Natural killer cell (primary cell): ENCODE results near the gene OXSR1. TPM values are rescaled to one million over a fixed set of nuclear protein-coding genes. Genes with fewer than 3 reads are reported as not detected.

Experiments
- ATAC-seq, 3 donors: fragments of 150-1000 bp in 2 of 3; fragments of 200-7000 bp in 1 of 3; cut with Tn5 transposase; 1 replicate in 1 of 3; 2 replicates in 2 of 3; pipeline ENCODE4 v1.10.0; 2021; ENCODE audit warnings: mild to moderate bottlenecking in 2 of 3, moderate library complexity in 2 of 3
- DNase-seq, 2 donors: peaks; one replicate each; pipeline versions ENCODE4 v3.0.0 to v3.0.0-alpha.2; 2013 to 2021; ENCODE audit warnings: mixed read lengths in 1 of 2
- H3K27ac ChIP-seq: one replicate; pipeline ENCODE4 v1.5.1; 2013; ENCODE audit warnings: mild to moderate bottlenecking, low read length
- H3K27me3 ChIP-seq: one replicate; pipeline ENCODE4 v1.6.1; 2013; ENCODE audit warnings: low read length; ENCODE audit not compliant: control insufficient read depth, insufficient read depth
- H3K36me3 ChIP-seq: one replicate; pipeline ENCODE4 v1.6.1; 2013; ENCODE audit warnings: low read length; ENCODE audit not compliant: control insufficient read depth, insufficient read depth
- H3K4me1 ChIP-seq: one replicate; pipeline ENCODE4 v1.6.1; 2013; ENCODE audit warnings: low read length; ENCODE audit not compliant: control insufficient read depth, insufficient read depth
- H3K4me3 ChIP-seq: one replicate; pipeline ENCODE4 v1.5.1; 2013; ENCODE audit warnings: low read length
- H3K9me3 ChIP-seq: one replicate; pipeline ENCODE4 v1.6.1; 2013; ENCODE audit warnings: low read length; ENCODE audit not compliant: control insufficient read depth, insufficient read depth
- H3K27ac Mint-ChIP-seq, 2 donors: one replicate each; pipeline ENCODE4 v1.8.0; 2022; ENCODE audit warnings: mild to moderate bottlenecking in 2 of 2, mixed read lengths in 2 of 2, moderate library complexity in 1 of 2
- H3K27me3 Mint-ChIP-seq, 2 donors: one replicate each; pipeline ENCODE4 v1.8.0; 2022; ENCODE audit warnings: low read depth in 2 of 2, mixed read lengths in 2 of 2
- H3K36me3 Mint-ChIP-seq: one replicate; pipeline ENCODE4 v1.8.0; 2022; ENCODE audit warnings: mixed read lengths
- H3K4me1 Mint-ChIP-seq, 2 donors: one replicate each; pipeline ENCODE4 v1.8.0; 2022; ENCODE audit warnings: mixed read lengths in 2 of 2
- H3K4me3 Mint-ChIP-seq: one replicate; pipeline ENCODE4 v1.8.0; 2022; ENCODE audit warnings: mild to moderate bottlenecking, moderate library complexity, mixed read lengths
- H3K9me3 Mint-ChIP-seq, 2 donors: one replicate each; pipeline ENCODE4 v1.8.0; 2022; ENCODE audit warnings: mixed read lengths in 2 of 2
- CTCF ChIP-seq: fragments of 200-600 bp; IDR thresholded peaks from one replicate; pipeline ENCODE4 v1.8.0; 2022; ENCODE audit warnings: antibody characterized with exemption
- WGBS: methylation state at CpG from one replicate; pipeline ENCODE4 v1.1.7; 2013; ENCODE audit warnings: missing lambda C conversion rate; ENCODE audit not compliant: insufficient coverage; 5-methylcytosine and 5-hydroxymethylcytosine counted together
- intact Hi-C: fragments of 100-400 bp; cut with micrococcal nuclease; formaldehyde crosslinking; loops from one replicate; pipeline ENCODE4 v1.14.2; 2022
- total RNA-seq, 4 donors: library from RNA; stranded (reverse); fragments of 120-200 nt in 1 of 4; gene quantifications; one replicate each; pipeline versions ENCODE4 v1.2.3 to v1.2.4, GENCODE V29; 2013 to 2022

Gene OXSR1
- total RNA-seq, 3 donors from 2014 or later (not counting 1 experiment from before 2014, with no cell fraction given), result 37.2 to 46.1 (median 44.0) TPM

GRCh38 chr3:38142959-38143358, 22.4 kb upstream of the OXSR1 start:
- Mint-ChIP-seq H3K4me1 (peaks cover 33 to 35% of the 10 kb centered on the region in 2 donors), H3K27ac (no peak overlapping the region), H3K4me3 (no peak overlapping the region), H3K36me3 (peaks cover 11% of the 10 kb centered on the region), H3K27me3 (no peaks in the 10 kb centered on the region), H3K9me3 (peaks cover 2 to 9% of the 10 kb centered on the region in 2 donors)
- no peak for ATAC-seq
- Histone ChIP-seq H3K4me1 (peaks cover 33% of the 10 kb centered on the region), H3K36me3 (peaks cover 14% of the 10 kb centered on the region), H3K9me3 (peaks cover 4% of the 10 kb centered on the region), H3K27me3 (no peaks in the 10 kb centered on the region), H3K27ac (no peak overlapping the region), H3K4me3 (no peak overlapping the region)
- DNase-seq, result no peak
- no peak for TF ChIP-seq CTCF
- intact Hi-C loops, result no loop called here
- WGBS, result 100% methylated on average over 1 of the region's 1 CpG

- ATAC-seq (no peak), DNase-seq (no peak)
- H3K9me3 ChIP-seq, result peaks cover 4% of the 10 kb centered on the region
- H3K4me3 ChIP-seq, result no peak overlapping the region
- Mint-ChIP-seq H3K9me3 (peaks cover 2 to 9% of the 10 kb centered on the region in 2 donors), H3K27ac (no peak overlapping the region), H3K36me3 (peaks cover 11% of the 10 kb centered on the region), H3K27me3 (no peaks in the 10 kb centered on the region), H3K4me1 (peaks cover 27 to 29% of the 10 kb centered on the region in 2 donors), H3K4me3 (no peak overlapping the region)
- peaks cover 32% of the 10 kb centered on the region for H3K4me1 ChIP-seq
- intact Hi-C loops, result no loop called here
- no peaks in the 10 kb centered on the region for H3K27me3 ChIP-seq
- H3K27ac ChIP-seq, result no peak overlapping the region
- H3K36me3 ChIP-seq, result peaks cover 14% of the 10 kb centered on the region
- 80% methylated on average over 3 of the region's 3 CpGs for WGBS
- no peak for TF ChIP-seq CTCF
Measured at GRCh38 chr3:38143511-38143910, 21.8 kb upstream of the OXSR1 start.

GRCh38 chr3:38146504-38146903, 18.8 kb upstream of the OXSR1 start:
- no peaks in the 10 kb centered on the region for H3K27me3 Mint-ChIP-seq
- H3K36me3 Mint-ChIP-seq, result peaks cover 11% of the 10 kb centered on the region
- no peak overlapping the region for H3K4me3 Mint-ChIP-seq
- DNase-seq (no peak), ATAC-seq (no peak)
- no peak overlapping the region for H3K4me3 ChIP-seq
- no peaks in the 10 kb centered on the region for H3K27me3 ChIP-seq
- H3K9me3 Mint-ChIP-seq, result peaks cover 2 to 9% of the 10 kb centered on the region in 2 donors
- H3K27ac Mint-ChIP-seq, result no peak overlapping the region
- intact Hi-C loops, result no loop called here
- no peak overlapping the region for H3K27ac ChIP-seq
- TF ChIP-seq CTCF, result no peak
- H3K4me1 Mint-ChIP-seq, result peaks cover 4 to 8% of the 10 kb centered on the region in 2 donors
- H3K9me3 ChIP-seq, result peaks cover 4% of the 10 kb centered on the region
- no CpG with 5 or more reads among the region's 2 CpGs for WGBS
- H3K36me3 ChIP-seq, result peaks cover 6% of the 10 kb centered on the region
- H3K4me1 ChIP-seq, result peaks cover 14% of the 10 kb centered on the region

- H3K4me1 ChIP-seq, result peaks cover 22% of the 10 kb centered on the region
- H3K27me3 ChIP-seq, result no peaks in the 10 kb centered on the region
- no peaks in the 10 kb centered on the region for H3K27me3 Mint-ChIP-seq
- no peak overlapping the region for H3K4me3 Mint-ChIP-seq
- H3K27ac Mint-ChIP-seq, result no peak overlapping the region
- H3K4me3 ChIP-seq, result no peak overlapping the region
- H3K9me3 Mint-ChIP-seq, result peaks cover 2 to 9% of the 10 kb centered on the region in 2 donors
- TF ChIP-seq CTCF, result no peak
- H3K27ac ChIP-seq, result no peak overlapping the region
- DNase-seq (no peak), ATAC-seq (no peak)
- H3K9me3 ChIP-seq, result peaks cover 4% of the 10 kb centered on the region
- H3K36me3 Mint-ChIP-seq, result peaks cover 11% of the 10 kb centered on the region
- peaks cover 1% of the 10 kb centered on the region for H3K36me3 ChIP-seq
- intact Hi-C loops, result no loop called here
- WGBS, result 78% methylated on average over 3 of the region's 3 CpGs
- peaks cover 11 to 15% of the 10 kb centered on the region in 2 donors for H3K4me1 Mint-ChIP-seq
Measured at GRCh38 chr3:38147421-38147820, 17.9 kb upstream of the OXSR1 start.
